Stimulated activated naive CD4-positive, alpha-beta T cell treated with Interleukin-2 at 50 U/mL for 16 hours (primary cell): ENCODE measurements around the gene LIN9.
"Not testable (repeated sequence)": the region's sequence is repeated elsewhere in the genome, so short reads cannot be mapped to it uniquely, and the experiment has no call there.

Experiments used
- DNase-seq: peaks from one replicate; lab custom pipeline; 2025; lab: John Stamatoyannopoulos, UW

Gene LIN9

DNA sequence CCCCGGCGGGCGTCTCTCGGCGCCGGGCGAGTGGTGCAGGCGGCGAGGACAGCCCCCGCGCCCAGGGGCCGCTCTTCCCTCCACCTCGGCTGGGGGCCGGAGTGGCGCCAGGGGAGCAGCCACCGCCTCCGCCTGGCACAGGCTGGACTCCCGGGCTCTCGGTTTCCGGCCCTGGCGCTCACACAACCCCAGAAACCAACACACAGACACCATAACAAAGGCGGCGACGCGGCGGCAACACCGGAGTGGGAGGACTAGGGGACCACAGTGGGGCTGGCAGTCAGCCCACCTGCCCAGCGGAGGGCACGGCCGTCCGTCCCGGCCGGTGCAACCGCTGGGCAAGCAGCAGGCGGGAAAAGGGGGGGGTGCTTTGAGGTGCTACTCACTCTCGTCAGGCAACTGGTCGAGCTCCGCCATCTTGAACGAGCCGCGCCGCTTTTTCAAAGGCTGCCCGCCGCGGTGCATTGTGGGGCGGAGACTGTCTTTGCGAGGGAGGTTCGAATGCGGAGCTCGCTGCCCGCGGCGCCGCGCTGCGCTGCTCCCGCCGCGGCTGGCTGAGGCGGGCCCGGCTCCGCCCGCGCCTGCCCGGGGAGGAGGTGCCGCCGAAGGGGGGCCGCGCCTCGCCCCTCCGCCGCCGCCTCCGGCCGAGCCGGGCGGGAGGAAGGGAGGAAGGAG, at the start of gene LIN9:
LIN9 (minus strand) TSS at position 442 of the 675 bp plus-strand sequence; CDS start at position 417, 25 bp downstream.
- peak; percentile 91 for DNase-seq

DNA sequence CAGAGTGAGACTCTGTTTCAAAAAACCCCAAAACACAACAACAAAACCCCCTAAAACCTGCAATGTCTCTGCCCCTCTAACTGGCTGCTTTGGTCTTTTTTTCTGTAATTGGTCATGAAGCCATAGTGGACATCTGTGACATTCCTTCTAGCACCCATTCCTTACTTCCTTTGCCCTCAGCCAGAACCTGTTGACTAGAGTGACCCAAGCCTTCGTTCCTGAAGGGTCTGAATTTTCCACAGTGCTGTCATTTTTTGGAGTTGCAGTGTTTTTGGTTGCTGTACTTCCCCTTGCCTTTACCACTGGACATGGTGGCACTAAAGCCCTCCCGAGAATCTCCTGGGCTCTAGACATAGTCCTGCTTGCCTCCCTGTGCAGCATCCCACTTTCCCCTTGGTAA, 48.5 kb upstream of the LIN9 start:
- DNase-seq, result no peak

DNA sequence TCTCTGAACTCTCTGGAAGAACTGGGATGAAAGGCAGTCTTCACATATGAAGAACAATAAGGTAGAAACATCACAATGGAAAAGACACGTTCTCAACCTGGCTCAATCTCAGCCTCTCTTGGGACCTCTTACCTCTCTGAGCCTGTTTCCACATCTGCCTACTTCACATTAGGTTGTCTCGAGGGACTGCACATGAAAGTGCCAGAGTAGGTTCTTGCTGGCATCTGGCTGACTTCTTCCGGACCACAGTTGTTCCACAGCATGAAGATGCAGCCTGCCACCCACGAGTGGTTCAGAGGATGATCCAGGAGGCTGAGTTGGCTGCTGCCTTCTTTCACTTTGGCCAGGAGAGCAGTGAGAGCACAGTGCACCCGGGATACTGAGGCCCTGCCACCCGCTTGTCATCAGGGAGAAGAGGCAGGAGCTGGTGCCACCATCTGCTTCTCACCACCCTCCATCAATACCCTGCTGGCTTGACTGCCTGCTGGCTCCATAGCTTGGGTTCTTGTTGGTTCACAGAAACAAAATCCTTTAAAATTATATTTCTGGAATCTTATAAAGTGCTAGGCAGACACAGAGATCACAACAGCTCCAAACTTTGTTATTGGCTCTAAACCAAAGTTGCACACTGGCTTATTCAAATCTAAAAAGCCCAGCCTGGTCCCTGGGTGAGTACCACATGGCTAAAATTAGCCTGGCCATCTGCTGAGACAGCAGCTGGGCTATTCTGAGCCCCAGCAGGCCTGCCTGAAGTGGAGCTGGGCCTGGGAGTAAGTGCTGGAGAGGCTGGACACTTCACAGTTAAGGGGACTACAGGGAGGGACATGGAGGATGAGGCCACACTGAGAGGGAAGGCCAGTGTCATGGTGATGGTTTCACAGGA, 46.9 kb upstream of the LIN9 start:
- DNase-seq, result no peak

GRCh38 chr1:226355016-226355415, 46.1 kb upstream of the LIN9 start:
- no peak for DNase-seq

GRCh38 chr1:226353698-226354525, 44.9 kb upstream of the LIN9 start:
- DNase-seq, result no peak

GRCh38 chr1:226351709-226352108, 42.7 kb upstream of the LIN9 start:
- no peak for DNase-seq

DNA sequence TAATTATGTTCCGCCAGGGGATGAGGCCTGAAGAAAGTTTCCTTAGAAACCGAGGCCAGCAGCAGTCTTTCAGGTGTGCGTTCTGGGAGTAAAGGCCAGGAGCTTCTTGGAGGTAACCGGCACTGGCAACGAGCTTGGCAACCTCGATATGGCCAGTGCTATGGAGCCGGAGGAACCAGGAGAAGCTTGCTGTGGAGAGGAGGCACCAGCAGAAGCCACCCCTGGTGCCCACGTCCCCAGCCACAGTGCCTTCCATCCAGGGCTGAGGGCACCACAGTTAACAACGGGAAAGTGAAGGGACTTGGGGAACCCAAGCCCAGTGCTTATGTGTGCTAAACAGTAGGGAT, 41.5 kb upstream of the LIN9 start:
- no peak for DNase-seq

DNA sequence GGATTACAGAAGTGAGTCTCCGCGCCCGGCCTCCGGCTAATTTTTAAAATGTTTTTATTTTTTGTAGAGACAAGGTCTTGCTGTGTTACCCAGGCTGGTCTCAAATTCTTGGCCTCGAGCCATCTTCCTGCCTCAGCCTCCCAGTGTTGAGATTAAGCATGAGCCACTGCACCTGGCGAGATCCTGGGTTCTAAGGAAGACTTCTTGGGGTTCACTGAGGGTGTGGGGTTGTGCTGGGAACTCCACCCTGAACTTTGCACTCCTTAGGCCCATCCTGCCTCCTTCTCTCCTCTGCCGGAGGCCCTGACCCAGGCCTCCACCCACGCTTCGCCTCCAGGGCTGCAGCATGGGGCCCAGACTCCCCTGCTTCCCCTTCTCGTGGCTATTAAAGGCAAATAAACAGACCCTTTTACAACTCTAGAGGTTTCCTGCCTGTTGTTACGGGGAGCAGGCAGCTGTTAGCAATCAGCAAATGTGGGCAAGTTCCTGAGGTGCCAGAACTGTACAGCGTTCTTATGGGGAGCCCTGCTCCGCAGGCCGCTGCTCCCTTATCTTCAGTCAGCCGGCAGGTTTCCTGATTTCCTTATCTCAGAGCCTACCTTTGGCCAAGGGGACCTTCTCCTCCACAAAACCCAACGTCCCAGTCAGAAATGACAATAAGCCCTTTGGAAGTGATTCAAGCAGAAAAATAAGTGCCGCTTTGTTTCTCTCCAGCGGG, 41.0 kb upstream of the LIN9 start:
- no peak for DNase-seq

GRCh38 chr1:226349081-226349480, 40.1 kb upstream of the LIN9 start:
- no peak for DNase-seq

DNA sequence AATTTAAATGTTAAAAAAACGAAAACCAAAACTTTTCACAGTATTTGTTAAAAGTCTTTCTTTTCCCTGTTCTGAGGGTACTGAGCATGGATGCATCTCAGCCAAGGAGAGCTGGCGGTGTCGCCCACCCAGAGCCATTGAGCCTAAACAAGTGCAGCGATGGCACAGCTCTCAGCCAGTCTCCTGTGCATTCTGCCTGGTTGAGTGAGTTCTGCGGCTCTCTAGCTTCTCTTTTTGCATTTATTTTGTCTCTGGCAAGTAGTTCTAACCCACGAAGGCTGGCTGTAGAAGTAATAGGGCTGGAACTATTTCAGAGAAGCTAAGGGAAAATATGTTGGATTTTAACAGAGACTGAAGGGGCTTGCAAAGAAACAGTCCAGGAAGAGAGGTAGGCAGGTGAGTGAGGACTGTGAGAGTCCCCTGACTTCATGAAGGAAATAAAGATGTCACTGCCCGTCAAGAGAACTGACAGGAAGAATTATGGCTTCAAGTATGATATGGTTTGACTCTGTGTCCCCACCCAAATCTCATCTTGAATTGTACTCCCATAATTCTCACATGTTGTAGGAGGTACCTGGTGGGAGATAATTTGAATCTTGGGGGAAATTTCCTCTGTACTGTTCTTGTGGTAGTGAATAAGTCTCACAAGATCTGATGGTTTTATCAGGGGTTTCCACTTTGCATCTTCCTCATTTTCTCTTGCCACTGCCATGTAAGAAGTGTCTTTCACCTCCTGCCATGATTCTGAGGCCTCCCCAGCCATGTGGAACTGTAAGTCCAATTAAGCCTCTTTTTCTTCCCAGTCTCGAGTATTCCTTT, 35.7 kb upstream of the LIN9 start:
- no peak for DNase-seq

GRCh38 chr1:226342656-226343055, 33.7 kb upstream of the LIN9 start:
- no peak for DNase-seq

DNA sequence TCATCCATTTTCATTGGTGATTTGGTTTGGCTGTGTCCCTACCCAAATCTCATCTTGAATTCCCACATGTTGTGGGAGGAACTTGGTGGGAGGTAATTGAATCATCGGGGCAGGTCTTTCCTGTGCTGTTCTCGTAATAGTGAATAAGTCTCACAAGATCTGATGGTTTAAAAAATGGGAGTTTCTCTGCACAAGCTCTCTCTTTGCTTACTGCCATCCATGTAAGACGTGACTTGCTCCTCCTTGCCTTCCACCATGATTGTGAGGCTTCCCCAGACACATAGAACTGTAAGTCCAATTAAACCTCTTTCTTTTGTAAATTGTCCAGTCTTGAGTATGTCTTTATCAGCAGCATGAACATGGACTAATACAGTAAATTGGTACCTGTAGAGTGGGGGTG, 31.1 kb upstream of the LIN9 start:
- not testable (repeated sequence) for DNase-seq

DNA sequence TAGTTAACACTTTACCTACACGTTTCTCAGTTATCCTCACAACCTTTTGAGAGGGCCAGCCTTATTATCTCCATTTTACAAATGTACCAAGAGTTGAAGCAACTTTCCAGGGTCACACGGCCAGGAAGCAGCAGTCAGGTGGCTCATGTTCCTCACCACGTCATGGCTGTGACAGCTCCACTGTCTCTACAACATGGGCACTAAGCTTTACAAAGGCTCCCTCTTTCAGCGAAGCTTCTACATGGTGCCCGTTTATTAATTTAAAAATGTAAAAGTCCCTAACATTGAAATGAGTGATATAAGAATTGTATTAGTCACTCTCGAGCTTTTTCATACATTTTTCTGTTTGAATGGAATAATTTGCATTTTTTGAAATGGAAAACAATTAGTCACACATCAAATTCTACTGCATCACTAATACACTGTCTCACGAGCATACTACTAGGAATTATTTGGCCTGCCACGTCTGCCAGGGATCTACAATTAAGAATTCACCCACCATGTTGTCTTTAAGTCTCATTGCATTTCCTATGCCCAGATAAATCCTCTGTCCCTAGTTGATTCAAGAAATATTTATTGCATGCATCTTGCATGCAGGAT, 28.4 kb upstream of the LIN9 start:
- DNase-seq, result no peak

DNA sequence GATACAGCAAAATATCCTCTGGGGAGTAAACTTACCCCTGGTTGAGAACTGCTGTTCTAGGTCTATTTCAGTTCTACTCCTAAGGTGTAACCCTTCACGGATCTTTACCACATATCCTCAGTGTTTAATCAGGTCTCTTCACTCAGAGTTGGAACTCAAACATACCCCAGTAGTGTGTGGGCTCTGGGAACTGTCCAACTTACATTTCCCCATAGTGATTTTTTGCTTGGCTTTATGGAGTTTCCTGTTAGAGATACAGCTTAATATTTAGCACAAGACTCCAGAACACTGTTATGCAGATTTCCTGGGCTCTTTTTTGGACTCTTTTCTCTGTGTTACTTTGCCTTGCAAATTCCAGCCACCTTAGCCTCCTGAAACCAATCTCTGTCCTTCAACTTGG, 26.7 kb upstream of the LIN9 start:
- no peak for DNase-seq

DNA sequence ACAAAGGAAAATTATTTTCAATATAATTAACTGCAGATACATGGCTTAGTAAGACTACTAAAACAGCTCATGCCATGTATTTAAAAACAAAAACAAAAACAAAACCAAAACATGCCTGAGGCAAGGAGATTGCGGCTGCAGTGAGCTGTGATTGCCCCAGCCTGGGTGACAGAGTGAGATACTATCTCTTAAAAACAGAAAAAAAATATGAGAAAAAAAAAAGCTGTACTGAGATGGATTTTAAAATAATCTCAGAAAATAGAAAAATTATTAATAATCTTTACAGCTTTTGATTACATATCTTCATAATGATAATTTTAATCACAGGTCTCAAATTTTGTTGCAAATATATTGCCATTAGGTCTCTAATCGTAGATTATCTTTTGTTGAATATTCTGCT, 24.0 kb upstream of the LIN9 start:
- DNase-seq, result no peak

GRCh38 chr1:226329237-226329636, 20.3 kb upstream of the LIN9 start:
- no peak for DNase-seq

DNA sequence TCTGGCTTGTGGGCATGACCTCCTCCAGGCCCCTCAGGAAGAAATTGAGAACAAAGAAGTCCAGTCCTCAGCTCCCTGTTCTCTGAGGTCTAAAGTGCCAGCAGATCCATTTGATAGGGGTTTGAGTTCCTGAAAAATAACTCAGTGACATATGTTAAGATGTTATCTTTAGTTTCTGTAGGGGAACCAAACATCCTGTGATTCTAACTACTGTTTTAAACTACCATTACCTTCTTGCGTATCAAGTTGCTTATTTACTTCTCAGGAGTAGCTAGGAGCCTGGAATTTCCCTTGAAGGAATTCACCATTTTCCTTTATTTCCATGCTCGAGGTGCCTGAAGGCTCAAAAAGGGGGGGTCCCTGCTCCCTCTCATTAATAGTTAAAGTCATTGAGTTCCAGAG, 18.8 kb upstream of the LIN9 start:
- no peak for DNase-seq

DNA sequence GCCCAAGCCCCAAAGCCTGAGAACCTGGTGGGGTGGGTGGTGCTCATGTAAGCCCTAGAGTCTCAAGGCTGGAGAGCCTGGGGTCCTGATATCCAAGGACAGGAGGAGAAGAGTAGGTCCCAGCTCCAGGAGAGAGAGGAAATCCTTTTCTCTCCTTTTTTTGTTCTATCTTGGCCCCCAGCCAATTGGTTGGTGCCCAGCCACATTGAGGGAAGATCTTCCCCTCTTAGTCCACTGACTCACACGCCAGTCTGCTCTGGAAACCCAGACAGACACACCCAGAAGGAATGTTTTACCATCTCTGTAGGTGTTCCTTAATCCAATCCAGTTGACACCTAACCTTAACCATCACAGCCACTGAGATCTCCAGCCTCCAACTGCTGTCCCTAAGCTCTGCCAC, 16.2 kb upstream of the LIN9 start:
- DNase-seq, result no peak

DNA sequence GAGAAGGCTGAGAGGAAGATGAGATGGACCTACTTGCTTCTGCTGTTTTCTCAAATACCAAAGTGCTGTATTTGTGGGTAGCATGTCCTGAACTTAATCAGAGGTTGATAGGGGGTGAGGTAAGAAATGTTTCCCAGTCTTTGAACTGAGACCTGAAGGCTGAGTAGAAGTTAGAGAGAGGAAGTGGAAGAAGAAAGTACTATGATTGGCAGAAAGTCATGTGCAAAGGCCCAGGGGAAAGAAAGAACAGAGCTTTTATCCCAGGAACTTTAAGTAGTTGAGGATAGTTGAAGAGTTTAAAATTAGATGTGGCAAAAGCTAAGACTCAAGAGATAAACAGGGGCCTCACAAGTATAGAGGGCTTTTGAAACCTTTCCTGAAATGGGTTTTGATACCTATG, 15.5 kb upstream of the LIN9 start:
- DNase-seq, result no peak

DNA sequence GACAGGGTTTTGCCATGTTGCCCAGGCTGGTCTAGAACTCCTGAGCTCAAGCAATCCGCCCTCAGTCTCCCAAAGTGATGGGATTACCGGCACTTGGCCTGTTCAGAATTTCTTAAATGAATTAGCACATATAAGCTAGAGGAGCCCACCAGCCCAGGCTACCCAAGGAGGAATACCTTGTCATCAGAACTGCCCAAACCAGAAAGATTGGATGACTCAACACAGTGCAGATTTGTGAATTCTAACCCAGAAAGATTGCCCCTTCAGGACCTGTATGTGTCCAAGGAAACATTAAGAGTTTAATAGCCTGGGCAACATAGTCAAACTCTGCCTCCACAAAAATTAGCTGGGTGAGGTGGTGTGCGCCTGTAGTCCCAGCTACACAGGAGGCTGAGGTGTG, 14.0 kb upstream of the LIN9 start:
- no peak for DNase-seq

- DNase-seq, result no peak
These were observed 12.0 kb upstream of the LIN9 start for GRCh38 chr1:226320930-226321329.
